Endothelial cell of umbilical vein (primary cell): Measurements from ENCODE around the gene CFAP97. TPM values are rescaled to one million over a fixed set of nuclear protein-coding genes. Genes with fewer than 3 reads are reported as not detected.

Source experiments
- BruUV-seq: library from RNA; stranded (reverse); fragments of 400-500 nt; replicated peaks from 2 replicates; lab custom pipeline; 2021; lab: Mats Ljungman, UMichigan
- CTCF ChIA-PET: fragments of 300-600, 350-600 bp; sonication (Branson Sonifier 250); formaldehyde crosslinking; loops from one replicate; lab custom pipeline; 2021; ENCODE audit warnings: antibody characterized with exemption, inconsistent platforms; lab: Charles Lee
- POLR2A ChIA-PET: fragments of 300-600, 350-600 bp; sonication (Branson Sonifier 250); formaldehyde crosslinking; loops from one replicate; lab custom pipeline; 2021; ENCODE audit warnings: antibody characterized with exemption, inconsistent platforms; lab: Charles Lee
- DNase-seq: peaks from one replicate; pipeline ENCODE4 v3.0.0-alpha.2; 2011; ENCODE audit warnings: low read depth, low spot score
- FAIRE-seq: peaks from 2 replicates; lab custom pipeline; 2011; peaks lifted over from hg19 to GRCh38; lab: Jason Lieb, UNC
- H2AFZ ChIP-seq: 2 replicates; pipeline ENCODE4 v1.6.0; 2012; ENCODE audit warnings: low read depth, low read length, control low read depth, inconsistent platforms
- H3K27ac ChIP-seq: 2 replicates; pipeline ENCODE4 v1.5.1; 2011; ENCODE audit warnings: low read depth, mild to moderate bottlenecking, control low read depth, low read length, moderate library complexity; ENCODE audit not compliant: insufficient read depth
- H3K27me3 ChIP-seq, 2 experiments: 2 replicates each; pipeline versions ENCODE4 v1.6.0 to v1.6.1; 2011; ENCODE audit warnings: low read length in 2 of 2, mixed read lengths in 1 of 2; ENCODE audit not compliant: control insufficient read depth in 2 of 2, insufficient read depth in 2 of 2
- H3K36me3 ChIP-seq, 2 experiments: 2 replicates in 1 of 2; 3 replicates in 1 of 2; pipeline ENCODE4 v1.5.1; 2011; ENCODE audit warnings: low read length in 2 of 2, mild to moderate bottlenecking in 1 of 2, moderate library complexity in 1 of 2; ENCODE audit not compliant: control insufficient read depth in 2 of 2, insufficient read depth in 2 of 2; ENCODE audit errors: extremely low read depth in 1 of 2
- H3K4me1 ChIP-seq: 3 replicates; pipeline ENCODE4 v1.5.1; 2011; ENCODE audit warnings: mild to moderate bottlenecking, low read length; ENCODE audit not compliant: control insufficient read depth, insufficient read depth; ENCODE audit errors: extremely low read depth
- H3K4me2 ChIP-seq: 2 replicates; pipeline ENCODE4 v1.6.1; 2011; ENCODE audit warnings: low read length, control low read depth, mixed read lengths; ENCODE audit not compliant: insufficient read depth
- H3K4me3 ChIP-seq, 3 experiments: fragments of 200-600 bp in 1 of 3; sonication (generic), shearing (Covaris generic) in 1 of 3; replicated peaks in 1 of 3; 2 replicates each; pipeline ENCODE4 v1.5.1; 2011 to 2016; ENCODE audit warnings: control low read depth in 3 of 3, low read length in 3 of 3, mild to moderate bottlenecking in 2 of 3, inconsistent platforms in 1 of 3, low read depth in 1 of 3, moderate library complexity in 1 of 3; ENCODE audit not compliant: insufficient read depth in 1 of 3
- H3K79me2 ChIP-seq: 2 replicates; pipeline ENCODE4 v1.6.0; 2012; ENCODE audit warnings: low read length, inconsistent platforms; ENCODE audit not compliant: control insufficient read depth, insufficient read depth
- H3K9ac ChIP-seq: replicated peaks from 2 replicates; pipeline ENCODE3; 2011; ENCODE audit warnings: low read length, control low read depth; ENCODE audit not compliant: insufficient read depth; ENCODE audit errors: extremely low read depth
- H3K9me1 ChIP-seq: replicated peaks from 3 replicates; pipeline ENCODE4 v1.6.0; 2011; ENCODE audit warnings: mild to moderate bottlenecking, low read length; ENCODE audit not compliant: control insufficient read depth, insufficient read depth; ENCODE audit errors: extremely low read depth
- H3K9me3 ChIP-seq: replicated peaks from 2 replicates; pipeline ENCODE4 v1.5.1; 2012; ENCODE audit warnings: low read length, inconsistent platforms; ENCODE audit not compliant: control insufficient read depth, insufficient read depth
- H4K20me1 ChIP-seq: replicated peaks from 2 replicates; pipeline ENCODE3; 2011; ENCODE audit warnings: mild to moderate bottlenecking, low read length; ENCODE audit not compliant: control insufficient read depth, insufficient read depth; ENCODE audit errors: extremely low read depth
- CTCF ChIP-seq, 2 donors: IDR thresholded peaks; 1 replicate in 1 of 2; 2 replicates in 1 of 2; pipeline ENCODE4 v1.5.1; 2011; ENCODE audit warnings: low read length in 2 of 2, mild to moderate bottlenecking in 2 of 2, moderate library complexity in 2 of 2, control low read depth in 1 of 2, inconsistent platforms in 1 of 2, low read depth in 1 of 2; ENCODE audit not compliant: insufficient read depth in 1 of 2; ENCODE audit errors: extremely low read depth in 1 of 2
- EZH2 ChIP-seq: IDR thresholded peaks from 2 replicates; pipeline ENCODE4 v1.6.1; 2012; ENCODE audit warnings: borderline replicate concordance, low read depth, mild to moderate bottlenecking, moderate library complexity, low read length, inconsistent platforms; ENCODE audit not compliant: severe bottlenecking
- FOS ChIP-seq: IDR thresholded peaks from 2 replicates; pipeline ENCODE4 v1.6.1; 2011; ENCODE audit warnings: mild to moderate bottlenecking, low read length, moderate library complexity, borderline replicate concordance; ENCODE audit not compliant: insufficient read depth
- GATA2 ChIP-seq: IDR thresholded peaks from 2 replicates; pipeline ENCODE4 v1.7.0; 2011; ENCODE audit warnings: low read depth, mild to moderate bottlenecking, moderate library complexity, mixed read lengths, low read length; ENCODE audit not compliant: insufficient read length, insufficient read depth
- JUN ChIP-seq: IDR thresholded peaks from 2 replicates; pipeline ENCODE4 v1.6.1; 2011; ENCODE audit warnings: borderline replicate concordance, low read depth; ENCODE audit not compliant: insufficient read length, insufficient read depth
- MAX ChIP-seq: IDR thresholded peaks from 2 replicates; pipeline ENCODE4 v1.6.1; 2011; ENCODE audit not compliant: insufficient read depth, insufficient read length
- MYC ChIP-seq: IDR thresholded peaks from one replicate; pipeline ENCODE4 v1.6.1; 2011; ENCODE audit warnings: mild to moderate bottlenecking, low read depth, low read length
- POLR2A ChIP-seq: IDR thresholded peaks from 2 replicates; pipeline ENCODE4 v1.6.1; 2012; ENCODE audit warnings: low read depth, mild to moderate bottlenecking, control low read depth, low read length
- POLR2AphosphoS5 ChIP-seq: IDR thresholded peaks from 2 replicates; pipeline ENCODE4 v1.6.1; 2012; ENCODE audit warnings: low read depth, mild to moderate bottlenecking, control low read depth, low read length, moderate library complexity; ENCODE audit not compliant: insufficient read depth
- dilution Hi-C: fragments of 300-500 bp; cut with MboI; formaldehyde crosslinking; loops from one replicate; pipeline ENCODE4 v1.15.0; 2019; ENCODE audit warnings: low sequenced_read_pairs; ENCODE audit not compliant: extremely low pct_ligation_motif_present
- intact Hi-C: fragments of 100-400 bp; cut with micrococcal nuclease; formaldehyde crosslinking; loops from one replicate; pipeline ENCODE4 v1.10.0; 2022
- polyA plus RNA-seq, 4 experiments: library from polyadenylated mRNA; depleted of rRNA in 3 of 4; stranded (reverse) in 3 of 4; unstranded in 1 of 4; fragments of >200 nt; gene quantifications; 2 replicates each; pipeline versions ENCODE4 v1.2.1 to v1.2.3, GENCODE V29; 2011 to 2012; ENCODE audit warnings: missing spikeins in 1 of 4
- total RNA-seq: library from RNA; stranded (reverse); gene quantifications from 2 replicates; pipeline ENCODE4 v1.2.3, GENCODE V29; 2021

The CFAP97 gene
- total and polyA plus RNA-seq, 2 donors (not counting 3 experiments of a cell fraction or from before 2014, with no cell fraction given), result 5.3 to 22.4 TPM

- Histone ChIP-seq H3K9me1 (no peaks in the 10 kb centered on the region), H3K9ac (no peak overlapping the region), H3K79me2 (peaks cover 66% of the 10 kb centered on the region), H4K20me1 (no peaks in the 10 kb centered on the region), H3K36me3 (no peaks in the 10 kb centered on the region), H3K4me1 (peaks cover 11% of the 10 kb centered on the region), H3K27ac (no peak overlapping the region), H3K4me3 (no peak overlapping the region), H2AFZ (no peak overlapping the region), H3K27me3 (no peaks in the 10 kb centered on the region), H3K9me3 (no peaks in the 10 kb centered on the region), H3K4me2 (no peak overlapping the region)
- CTCF ChIA-PET, result interaction anchor here (1.2 kb wide), 1 partner anchor 32 kb away, joined by 3 read pairs; no protein-coding TSS in a partner anchor
- FAIRE-seq, result no peak
- no TSS peak for BruUV-seq
- dilution Hi-C loops, result no loop called here
- intact Hi-C loops, result no loop called here
- no peak for DNase-seq
- POLR2A ChIA-PET, result interaction anchor here (0.6 kb wide), 1 partner anchor 1789 kb away, joined by 5 read pairs; no protein-coding TSS in a partner anchor
- TF ChIP-seq GATA2, result no peak
- no peak for TF ChIP-seq CTCF (IDR thresholded peaks at IDR 0.05; ENCODE audit: extremely low read depth in 1 of 2, insufficient read depth in 1 of 2, low read depth in 1 of 2, low read length in 2 of 2)
- TF ChIP-seq POLR2AphosphoS5, result no peak
- TF ChIP-seq FOS, result no peak
- TF ChIP-seq JUN, result no peak
- no peak for TF ChIP-seq MAX
- TF ChIP-seq EZH2, result no peak
- no peak for TF ChIP-seq MYC
- no peak for TF ChIP-seq POLR2A
Observed at GRCh38 chr4:185215261-185215660, 11.5 kb upstream of the CFAP97 start.
